NCI-H82 treated with DMSO at 0.1 percent for 48 hours (cell line): ENCODE measurements around the gene ATRX.
"Not testable (repeated sequence)": the region's sequence is repeated elsewhere in the genome, so short reads cannot be mapped to it uniquely, and the experiment has no call there.

Source experiments
- DNase-seq: peaks from one replicate; lab custom pipeline; 2025; ENCODE audit not compliant: unreplicated experiment; lab: John Stamatoyannopoulos, UW

ATRX gene

GRCh38 chrX:77622233-77622632 is 163.8 kb downstream of the ATRX start:
- no peak for DNase-seq

- DNase-seq = not testable (repeated sequence)
Observed at GRCh38 chrX:77621453-77621852, 164.6 kb downstream of the ATRX start.

- DNase-seq = no peak
Observed at GRCh38 chrX:77617206-77617605, 168.8 kb downstream of the ATRX start.

- no peak for DNase-seq
Observed at GRCh38 chrX:77603635-77604336, 182.2 kb downstream of the ATRX start.

GRCh38 chrX:77597511-77597910 is 188.5 kb downstream of the ATRX start:
- no peak for DNase-seq

- DNase-seq = no peak
Observed at GRCh38 chrX:77597090-77597489, 188.9 kb downstream of the ATRX start.

GRCh38 chrX:77595848-77596247 is 190.2 kb downstream of the ATRX start:
- DNase-seq = no peak

- no peak for DNase-seq
Observed at GRCh38 chrX:77572322-77572721, 213.7 kb downstream of the ATRX start.

GRCh38 chrX:77565278-77565677 is 220.7 kb downstream of the ATRX start:
- DNase-seq = no peak

GRCh38 chrX:77564823-77565222 is 221.2 kb downstream of the ATRX start:
- no peak for DNase-seq

- DNase-seq = no peak
Observed at GRCh38 chrX:77561372-77561771, 224.6 kb downstream of the ATRX start.

GRCh38 chrX:77556276-77556675 is 229.7 kb downstream of the ATRX start:
- no peak for DNase-seq

- DNase-seq = no peak
Observed at GRCh38 chrX:77548751-77549150, 237.3 kb downstream of the ATRX start.

GRCh38 chrX:77539778-77540177 is 246.2 kb downstream of the ATRX start:
- not testable (repeated sequence) for DNase-seq

- DNase-seq = not testable (repeated sequence)
Observed at GRCh38 chrX:77531261-77531660, 254.8 kb downstream of the ATRX start.

- no peak for DNase-seq
Observed at GRCh38 chrX:77528034-77528433, 258.0 kb downstream of the ATRX start.

GRCh38 chrX:77527233-77528001 is 258.6 kb downstream of the ATRX start:
- no peak for DNase-seq

- no peak for DNase-seq
Observed at GRCh38 chrX:77519765-77520164, 266.3 kb downstream of the ATRX start.

- DNase-seq = no peak
Observed at GRCh38 chrX:77514177-77514576, 271.8 kb downstream of the ATRX start.

- DNase-seq = no peak
Observed at GRCh38 chrX:77510007-77510406, 276.0 kb downstream of the ATRX start.

GRCh38 chrX:77505227-77505626 is 280.8 kb downstream of the ATRX start:
- DNase-seq = no peak

GRCh38 chrX:77502951-77503525 is 283.0 kb downstream of the ATRX start:
- DNase-seq = no peak
